HG02840 (cell line): ENCODE data around the gene ITSN1.
"Not testable (repeated sequence)": the region's sequence is repeated elsewhere in the genome, so short reads cannot be mapped to it uniquely, and the experiment has no call there.

Experiments used
- ATAC-seq: cut with Tn5 transposase; IDR thresholded peaks from one replicate; pipeline ENCODE4 v1.9.1; 2021; ENCODE audit warnings: mild to moderate bottlenecking, moderate library complexity, moderate number of reproducible peaks; ENCODE audit not compliant: unreplicated experiment, low FRiP score

ITSN1 gene

GRCh38 chr21:33762803-33763581, 120.7 kb downstream of the ITSN1 start:
- ATAC-seq: no peak

DNA sequence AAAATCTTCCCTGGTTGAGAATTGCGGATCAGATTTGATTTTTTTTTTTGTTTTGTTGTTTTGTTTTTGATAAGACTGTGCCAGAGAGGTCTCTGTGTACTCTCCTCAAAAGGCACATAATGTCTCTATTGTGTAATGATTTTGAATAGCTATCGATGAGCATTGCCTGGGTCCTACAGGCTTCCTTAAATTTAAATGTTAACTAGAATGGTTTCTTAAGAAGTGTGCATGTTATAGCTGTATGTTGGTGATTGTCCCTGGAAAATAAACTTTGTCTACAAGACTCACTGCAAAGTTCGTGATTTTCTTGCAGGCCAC, 121.2 kb downstream of the ITSN1 start:
- ATAC-seq: no peak

DNA sequence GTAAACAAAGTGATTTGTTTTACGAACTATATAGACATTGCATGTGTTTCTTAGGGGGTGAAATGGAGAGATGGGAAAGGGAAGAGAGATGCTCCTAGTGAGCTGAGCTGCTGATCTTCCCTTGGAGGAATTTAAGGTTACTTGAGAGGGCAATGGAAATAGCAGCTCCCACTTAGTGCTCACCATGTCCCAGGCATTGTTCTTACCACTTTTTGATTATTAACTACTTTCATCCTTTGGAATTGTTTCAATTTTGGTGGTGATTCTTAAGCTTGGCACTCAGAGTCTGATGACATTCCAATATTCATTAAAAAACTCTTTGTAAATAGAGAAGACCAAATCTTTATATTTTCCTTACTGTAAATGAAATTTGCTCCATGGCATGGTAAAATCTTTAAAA, 124.9 kb downstream of the ITSN1 start:
- no peak for ATAC-seq

DNA sequence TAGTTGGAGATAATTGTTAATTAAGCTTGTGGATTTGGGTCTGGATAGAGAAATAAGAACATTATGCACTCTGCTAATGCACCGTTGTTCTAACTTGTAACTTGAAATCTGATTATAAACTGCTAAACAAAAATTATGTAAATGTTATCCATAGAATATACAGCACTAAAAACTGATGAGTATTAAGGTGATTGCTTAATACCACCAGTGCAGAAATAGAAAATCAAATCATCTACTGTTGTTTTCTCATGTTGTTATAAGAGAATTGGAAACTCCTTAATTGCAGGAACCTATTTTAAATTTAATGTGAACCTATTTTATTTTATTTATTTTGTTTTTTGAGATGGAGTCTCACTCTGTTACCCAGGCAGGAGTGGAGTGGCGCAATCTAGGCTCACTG, 125.7 kb downstream of the ITSN1 start:
- no peak for ATAC-seq

GRCh38 chr21:33769057-33769456, 126.8 kb downstream of the ITSN1 start:
- ATAC-seq: no peak

DNA sequence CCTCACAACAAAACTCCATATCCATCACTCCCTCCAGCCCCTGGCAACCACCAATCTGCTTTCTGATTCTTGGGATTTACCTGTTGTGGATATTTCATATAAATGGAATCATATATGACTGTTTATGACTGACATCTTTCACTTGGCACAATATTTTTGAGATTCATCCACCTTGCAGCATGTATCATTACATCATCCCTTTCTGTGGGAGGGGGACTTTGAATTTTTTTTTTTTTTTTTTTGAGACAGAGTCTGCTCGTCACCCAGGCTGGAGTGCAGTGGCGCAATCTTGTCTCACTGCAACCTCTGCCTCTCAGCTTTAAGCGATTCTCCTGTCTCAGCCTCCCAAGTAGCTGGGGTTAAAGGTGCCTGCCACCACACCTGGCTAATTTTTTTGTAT, 128.2 kb downstream of the ITSN1 start:
- no peak for ATAC-seq

GRCh38 chr21:33771976-33772375, 129.7 kb downstream of the ITSN1 start:
- no peak for ATAC-seq

- no peak for ATAC-seq
These were observed 132.2 kb downstream of the ITSN1 start for GRCh38 chr21:33774551-33774950.

DNA sequence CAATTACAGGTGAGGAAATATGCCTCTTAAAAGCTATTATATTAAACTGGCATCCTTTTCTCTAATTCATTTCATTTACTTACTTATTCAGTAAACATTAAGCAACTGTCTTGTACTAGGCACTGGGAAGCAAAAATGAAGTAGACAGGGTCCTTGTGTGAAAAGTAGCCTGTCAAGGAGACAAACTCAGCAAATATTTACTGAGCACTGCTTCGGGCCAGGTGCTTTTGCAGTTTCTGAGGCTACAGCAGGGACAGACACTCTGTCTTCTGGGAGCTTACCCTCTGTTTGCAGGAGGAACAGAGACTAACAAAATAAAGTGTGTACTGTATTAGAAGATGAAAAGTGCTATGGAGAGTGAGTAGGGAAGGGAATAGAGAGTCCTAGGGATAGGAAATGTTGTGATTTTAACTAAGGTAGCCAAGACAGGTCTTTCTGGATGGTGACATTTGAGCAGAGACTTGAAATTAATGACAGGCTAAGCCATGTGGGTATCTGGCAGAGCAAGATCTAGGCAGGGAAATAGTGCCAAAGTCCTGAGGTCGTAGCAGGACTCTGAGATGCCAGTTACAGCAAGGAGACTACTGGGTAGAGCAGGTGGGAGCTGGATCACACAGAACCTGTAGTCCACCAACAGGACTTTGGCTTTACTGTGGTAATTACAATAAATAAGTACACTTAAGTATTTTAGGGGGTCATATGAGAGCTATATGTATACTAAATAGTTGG, 133.0 kb downstream of the ITSN1 start:
- no peak for ATAC-seq

GRCh38 chr21:33780631-33781030, 138.3 kb downstream of the ITSN1 start:
- no peak for ATAC-seq

DNA sequence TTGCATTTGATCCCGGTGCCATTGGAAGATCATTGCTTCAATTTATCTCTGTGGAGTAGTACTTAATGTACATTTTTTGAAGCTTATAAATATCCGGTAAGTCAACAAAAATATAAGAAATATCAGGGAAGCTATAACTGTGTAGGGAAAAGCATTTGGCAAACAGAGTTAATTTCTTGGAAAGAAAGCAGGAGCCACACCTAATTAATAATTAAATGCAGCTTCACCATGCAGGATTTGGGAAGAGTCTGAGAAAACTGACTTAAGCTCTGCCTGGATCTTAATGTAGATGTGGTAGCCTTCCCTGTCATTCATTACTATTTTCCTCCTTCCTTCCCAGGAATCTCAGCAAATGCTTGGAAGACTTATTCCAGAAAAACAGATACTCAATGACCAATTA, 138.8 kb downstream of the ITSN1 start:
- ATAC-seq: no peak

DNA sequence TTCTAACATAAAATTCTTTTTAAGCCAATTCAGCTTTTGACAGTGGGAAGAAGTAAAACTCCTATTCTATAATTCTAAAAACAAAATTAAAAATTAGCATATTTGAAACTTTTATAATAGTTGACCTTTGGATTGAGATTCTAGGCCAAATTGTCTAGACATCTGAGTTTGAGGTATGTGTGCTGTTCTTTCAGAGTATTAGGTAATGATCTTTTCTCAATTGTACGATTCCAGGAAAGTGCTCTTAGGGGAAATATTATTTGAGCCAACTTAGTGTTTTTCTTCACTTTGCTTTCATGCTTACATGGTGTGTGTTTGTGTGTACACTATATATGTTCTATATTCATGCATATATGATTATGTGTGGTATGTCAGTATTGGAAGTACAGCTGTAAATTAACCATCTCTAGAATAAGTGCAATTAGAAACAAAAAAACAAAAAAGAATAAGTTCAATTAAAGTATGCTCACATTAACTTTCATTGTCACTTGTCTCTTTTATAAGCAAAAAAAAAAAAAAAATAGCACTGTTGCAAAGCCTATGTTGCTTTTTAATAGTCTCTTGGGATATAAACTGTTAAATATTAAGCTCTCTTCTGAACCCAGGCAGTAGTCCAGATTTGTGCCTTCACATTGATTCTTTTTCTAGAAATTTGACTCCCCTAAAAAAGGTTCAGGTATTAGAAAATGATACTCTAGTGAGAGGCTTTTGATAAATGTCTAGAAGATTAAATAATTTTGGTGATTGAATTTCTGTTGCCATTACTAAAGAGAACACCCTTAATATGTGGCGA, 141.1 kb downstream of the ITSN1 start:
- no peak for ATAC-seq

GRCh38 chr21:33787431-33787830, 145.1 kb downstream of the ITSN1 start:
- no peak for ATAC-seq

GRCh38 chr21:33788438-33788837, 146.1 kb downstream of the ITSN1 start:
- not testable (repeated sequence) for ATAC-seq

DNA sequence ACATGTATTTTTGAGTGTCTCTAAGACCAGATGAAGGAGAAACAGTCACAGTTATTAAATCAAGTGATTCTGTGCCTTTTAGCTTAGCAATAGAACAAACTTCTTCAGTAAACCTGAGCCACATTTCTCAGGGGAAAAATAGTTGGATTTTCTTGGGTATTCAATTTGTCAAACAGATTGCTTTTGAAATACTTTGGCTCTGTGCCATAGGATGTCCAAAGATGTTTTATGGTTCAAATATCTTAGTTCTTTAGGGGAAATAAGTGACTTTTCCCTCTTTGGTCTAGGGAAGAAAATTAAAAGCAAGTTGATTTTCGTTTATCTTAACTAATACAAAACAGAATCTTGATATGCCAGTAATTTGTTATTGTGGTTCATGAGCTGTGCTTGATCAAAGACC, 147.4 kb downstream of the ITSN1 start:
- no peak for ATAC-seq

GRCh38 chr21:33791073-33791472, 148.8 kb downstream of the ITSN1 start:
- ATAC-seq: no peak

- no peak for ATAC-seq
These were observed 152.3 kb downstream of the ITSN1 start for GRCh38 chr21:33794596-33794995.

GRCh38 chr21:33797565-33797964, 155.3 kb downstream of the ITSN1 start:
- no peak for ATAC-seq

DNA sequence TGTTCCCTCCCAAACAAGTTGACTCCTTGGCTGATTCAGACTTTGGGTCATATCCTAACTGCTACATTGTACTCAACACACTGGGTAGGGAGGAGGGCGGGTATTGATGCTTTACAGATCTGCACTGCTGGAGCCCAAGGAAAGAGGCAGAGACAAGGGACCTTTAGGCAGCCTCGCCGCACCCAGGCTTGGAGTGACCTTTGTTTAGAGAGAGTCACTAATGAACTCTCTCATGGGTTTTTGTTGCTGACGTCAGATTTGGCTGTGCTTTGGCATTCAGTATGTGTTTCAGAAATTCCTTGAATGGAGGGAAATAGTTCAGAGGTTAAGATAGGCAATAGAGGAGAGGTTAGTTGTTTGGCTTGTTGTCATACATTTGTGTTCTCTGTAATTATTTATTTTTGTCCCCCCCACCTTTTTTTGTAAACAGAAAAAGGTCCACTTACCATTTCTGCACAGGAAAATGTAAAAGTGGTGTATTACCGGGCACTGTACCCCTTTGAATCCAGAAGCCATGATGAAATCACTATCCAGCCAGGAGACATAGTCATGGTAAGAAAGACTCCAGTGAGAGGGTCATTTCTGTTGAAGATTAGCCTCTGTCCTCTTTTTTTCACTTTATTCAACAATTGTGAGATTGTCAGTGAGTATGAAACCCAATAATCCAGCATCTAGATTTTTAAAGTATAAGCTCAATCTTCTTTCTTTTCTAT, 157.2 kb downstream of the ITSN1 start:
- no peak for ATAC-seq

GRCh38 chr21:33800753-33801423, 158.6 kb downstream of the ITSN1 start:
- no peak for ATAC-seq
